HG02852 (cell line): Measurements from ENCODE around the gene TMEM190.

Experiments
- ATAC-seq: cut with Tn5 transposase; IDR thresholded peaks from one replicate; pipeline ENCODE4 v1.9.1; 2021; ENCODE audit warnings: mild to moderate bottlenecking, moderate library complexity; ENCODE audit not compliant: unreplicated experiment

Gene TMEM190

DNA sequence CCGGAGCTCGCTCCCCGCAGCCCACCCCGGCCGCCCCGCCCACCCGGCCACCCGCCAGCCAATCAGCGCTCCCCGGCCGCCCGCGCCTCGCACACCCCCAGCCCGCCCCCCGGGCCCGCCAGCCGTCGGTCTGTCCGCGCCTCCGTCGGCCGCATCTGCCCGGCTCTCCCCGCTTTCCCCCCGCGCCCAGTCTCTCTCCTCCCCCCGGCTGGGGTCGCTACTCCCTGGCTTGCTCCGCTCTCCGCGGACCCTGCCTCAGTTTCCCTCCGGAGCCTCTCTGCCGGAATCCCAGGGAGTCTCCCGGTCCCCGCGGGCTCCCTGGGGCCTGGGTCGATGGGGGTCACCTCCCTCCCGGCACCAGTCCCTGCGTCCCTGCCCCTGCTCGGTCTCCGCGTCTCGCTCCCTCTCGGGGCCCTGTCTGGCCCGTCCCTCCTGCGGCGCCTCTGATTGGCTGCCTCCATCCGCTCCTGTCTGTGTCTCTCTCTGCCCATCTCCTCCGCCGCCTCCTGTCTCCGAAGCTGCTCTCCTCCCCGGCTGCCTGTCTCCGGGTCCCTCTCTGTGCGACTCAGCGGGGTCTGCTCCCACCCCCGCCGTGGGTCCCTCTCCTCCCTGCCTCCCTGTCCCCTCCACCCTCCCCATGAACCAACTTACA, 6.8 kb upstream of the TMEM190 start:
- ATAC-seq: no peak

DNA sequence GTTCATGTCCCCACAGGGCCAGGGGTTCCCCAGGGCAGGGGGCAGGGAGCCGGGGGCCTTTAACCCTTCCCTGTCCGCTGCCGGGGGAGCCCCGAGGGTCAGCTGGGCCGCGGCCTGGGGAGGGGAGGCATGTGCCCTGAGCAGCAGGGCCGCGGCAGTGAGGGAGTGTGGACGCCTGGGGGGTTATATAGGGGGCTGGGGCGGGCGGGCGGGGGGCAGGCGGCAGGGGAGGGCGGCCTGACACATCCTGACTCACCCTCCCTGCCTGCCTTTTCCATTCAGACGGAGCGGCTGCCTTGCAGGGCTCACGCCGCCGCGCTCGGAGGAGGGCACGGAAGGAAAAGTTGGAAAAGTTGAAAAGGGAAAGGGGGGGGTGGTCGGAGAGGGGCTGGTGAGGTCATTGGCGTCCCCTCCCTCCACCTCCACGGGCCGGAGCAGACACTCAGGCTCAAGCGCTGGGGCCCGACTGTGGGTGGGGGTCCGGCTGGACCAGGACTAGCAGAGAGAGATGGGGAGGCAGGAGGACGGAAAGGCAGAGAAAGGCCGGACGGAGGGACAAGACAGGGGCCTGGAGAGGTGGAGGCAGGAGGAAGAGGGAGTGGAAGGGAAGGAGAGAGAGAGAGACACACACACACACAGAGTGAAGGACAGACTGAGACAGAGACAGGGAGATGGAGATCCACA, 6.2 kb upstream of the TMEM190 start, which contains the start of gene IL11:
IL11 (minus strand) TSS at position 159 of the 684 bp plus-strand sequence; CDS start at position 6, 153 bp downstream.
- ATAC-seq: no peak

DNA sequence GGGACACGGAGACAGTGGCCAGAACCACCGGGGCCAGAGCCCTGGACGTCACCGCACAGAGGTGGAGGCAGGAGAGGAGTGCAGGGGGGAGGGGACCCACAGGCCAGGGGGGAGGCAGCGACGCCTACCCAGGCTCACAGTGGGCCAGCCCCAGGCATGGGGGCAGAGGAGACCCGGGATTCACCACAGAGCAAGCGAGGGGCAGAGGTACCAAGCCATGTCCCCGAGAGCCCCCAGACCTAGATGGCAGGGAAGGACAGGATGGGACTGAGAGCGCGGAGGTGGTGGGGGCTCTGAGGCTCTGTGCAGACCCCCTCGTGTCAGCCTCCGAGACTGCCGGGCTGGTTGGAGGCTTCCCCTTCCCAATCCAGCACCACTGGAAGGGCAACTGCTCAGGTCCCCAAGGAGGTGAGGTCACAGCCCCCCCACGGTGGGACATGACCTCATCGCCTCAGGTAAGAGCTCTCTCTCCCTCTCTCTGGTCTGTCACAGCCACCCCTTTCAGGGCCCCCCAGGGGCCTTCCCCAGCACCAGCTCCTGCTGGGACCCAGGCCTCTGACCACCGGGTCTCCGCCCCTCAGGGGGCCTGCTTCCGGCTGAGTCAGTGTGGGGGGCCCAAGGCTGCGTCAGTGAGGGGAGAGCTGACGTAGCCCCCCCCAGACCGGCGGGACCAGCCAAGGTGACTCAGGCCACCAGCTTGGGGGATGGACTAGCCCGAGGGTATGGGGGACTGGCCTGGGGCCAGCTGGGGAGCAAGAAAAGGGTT, 4.1 kb upstream of the TMEM190 start:
- ATAC-seq: no peak

DNA sequence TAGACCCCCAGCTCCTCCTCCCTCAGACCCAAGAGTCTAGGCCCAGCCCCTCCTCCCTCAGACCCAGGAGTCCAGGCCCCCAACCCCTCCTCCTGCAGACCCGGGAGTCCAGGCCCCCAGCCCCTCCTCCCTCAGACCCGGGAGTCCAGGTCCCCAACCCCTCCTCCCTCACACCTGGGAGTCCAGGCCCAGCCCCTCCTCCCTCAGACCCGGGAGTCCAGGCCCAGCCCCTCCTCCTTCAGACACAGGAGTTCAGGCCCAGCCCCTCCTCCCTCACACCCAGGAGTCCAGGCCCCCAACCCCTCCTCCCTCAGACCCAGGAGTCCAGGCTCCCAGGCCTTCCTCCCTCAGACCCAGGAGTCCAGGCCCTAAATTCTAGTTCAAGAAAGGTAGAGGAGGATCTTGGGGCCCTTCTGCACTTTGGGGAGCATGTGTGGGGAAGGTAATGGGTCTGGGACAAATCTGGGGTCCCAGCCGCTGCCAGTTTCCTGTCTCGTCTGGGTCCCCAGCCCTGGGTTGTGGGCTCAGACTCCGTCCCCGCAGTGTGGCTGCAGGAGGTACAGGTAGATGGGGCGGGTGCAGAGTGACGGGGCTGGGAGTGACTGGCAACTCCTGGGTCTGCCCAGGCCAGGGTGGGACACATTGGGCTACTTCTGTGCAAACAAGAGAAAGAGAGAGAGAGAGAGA, 3.2 kb upstream of the TMEM190 start:
- ATAC-seq: no peak

DNA sequence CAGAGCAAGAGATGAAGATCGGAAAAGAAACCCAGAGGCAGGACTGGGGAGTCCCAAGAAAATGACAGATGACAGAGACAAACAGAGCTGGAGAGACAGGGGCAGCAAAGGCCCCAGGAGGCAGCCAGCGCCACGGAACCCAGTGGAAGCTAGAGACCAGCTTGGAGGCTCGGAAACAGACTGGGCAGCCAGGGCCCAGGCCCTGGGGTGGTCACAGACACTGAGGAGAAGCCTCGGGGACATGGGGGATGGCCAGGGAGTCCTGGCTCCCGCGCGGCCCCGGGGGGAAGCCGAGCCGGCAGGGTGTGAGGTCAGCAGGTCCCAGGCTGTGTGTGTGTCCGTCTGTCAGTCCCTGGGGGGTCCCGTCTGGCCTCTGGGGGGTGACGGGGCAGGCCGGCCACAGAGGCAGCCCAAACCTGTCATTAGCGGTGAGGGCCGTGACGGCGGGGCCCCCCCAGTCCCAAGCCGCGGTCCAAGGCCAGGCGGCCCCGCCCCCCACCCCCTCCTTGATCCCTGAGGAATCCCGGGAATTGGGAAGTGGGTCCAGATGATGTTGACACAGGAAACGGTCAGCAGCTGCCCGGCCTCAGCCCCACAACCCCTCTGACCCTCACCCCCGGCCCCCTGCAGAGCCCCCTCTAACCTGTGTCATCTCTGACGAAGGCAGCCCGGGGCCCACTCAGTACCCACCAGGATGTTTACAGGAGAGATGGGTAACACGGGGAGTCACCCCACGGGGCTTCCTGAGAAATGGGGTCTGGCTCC, 2.5 kb upstream of the TMEM190 start:
- no peak for ATAC-seq

DNA sequence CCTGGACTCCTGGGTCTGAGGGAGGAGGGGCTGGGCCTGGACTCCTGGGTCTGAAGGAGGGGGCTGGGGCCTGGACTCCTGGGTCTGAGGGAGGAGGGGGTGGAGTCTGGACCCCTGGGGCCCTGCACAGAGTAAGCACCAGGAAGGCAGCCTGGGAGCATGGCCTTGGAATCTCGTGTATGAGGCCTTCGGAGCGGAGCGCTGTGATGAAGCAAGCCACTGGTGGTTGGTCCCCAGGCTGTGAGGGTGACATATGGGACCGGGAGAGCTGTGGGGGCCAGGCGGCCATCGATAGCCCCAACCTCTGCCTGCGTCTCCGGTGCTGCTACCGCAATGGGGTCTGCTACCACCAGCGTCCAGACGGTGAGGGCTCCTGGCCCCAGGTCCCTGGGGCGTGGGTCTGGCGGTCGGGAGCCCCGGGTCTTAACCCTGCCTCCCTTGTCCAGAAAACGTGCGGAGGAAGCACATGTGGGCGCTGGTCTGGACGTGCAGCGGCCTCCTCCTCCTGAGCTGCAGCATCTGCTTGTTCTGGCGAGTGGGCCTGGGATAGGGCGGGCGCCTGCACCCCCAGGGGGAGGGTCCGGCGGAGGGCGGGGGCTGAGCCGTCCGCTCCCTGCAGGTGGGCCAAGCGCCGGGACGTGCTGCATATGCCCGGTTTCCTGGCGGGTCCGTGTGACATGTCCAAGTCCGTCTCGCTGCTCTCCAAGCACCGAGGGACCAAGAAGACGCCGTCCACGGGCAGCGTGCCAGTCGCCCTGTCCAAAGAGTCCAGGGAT, 918 bp downstream of the TMEM190 start:
- ATAC-seq: no peak

DNA sequence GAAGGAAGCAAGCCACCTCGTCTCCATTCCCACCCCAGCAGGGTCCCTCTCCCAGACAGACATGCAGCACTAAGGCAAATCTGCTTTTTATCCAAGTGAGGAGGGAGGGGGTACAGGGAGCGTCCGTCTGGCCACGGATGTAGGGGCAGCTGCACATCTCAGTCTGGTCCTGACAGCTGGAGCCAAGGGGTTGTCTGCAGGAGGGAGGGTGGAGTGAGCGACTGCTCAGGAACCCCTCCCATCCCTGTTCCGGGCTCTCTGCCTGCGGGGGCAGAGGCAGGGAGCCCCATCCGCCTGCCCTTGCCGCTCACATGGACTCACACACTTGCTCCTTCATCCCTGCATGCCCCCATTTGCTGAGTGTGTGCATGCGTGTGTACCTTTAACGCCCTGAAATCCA, 2.5 kb downstream of the TMEM190 start:
- ATAC-seq: no peak

DNA sequence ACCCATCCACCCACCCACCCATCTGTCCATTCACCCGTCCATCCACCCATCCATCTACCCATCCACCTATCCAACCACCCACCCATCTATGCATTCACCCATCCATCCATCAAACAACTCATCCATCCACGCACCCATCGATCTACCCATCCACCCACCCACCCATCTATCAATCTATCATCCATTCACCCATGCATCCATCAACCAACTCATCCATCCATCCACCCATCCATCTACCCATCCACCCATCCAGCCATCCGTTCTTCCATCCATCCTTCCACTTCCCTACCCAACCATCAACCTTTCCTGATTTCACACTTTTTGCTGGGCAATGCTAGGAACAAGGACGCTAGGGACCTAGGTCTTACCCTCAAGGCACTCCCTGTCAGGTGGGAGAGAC, 5.4 kb downstream of the TMEM190 start:
- no peak for ATAC-seq

DNA sequence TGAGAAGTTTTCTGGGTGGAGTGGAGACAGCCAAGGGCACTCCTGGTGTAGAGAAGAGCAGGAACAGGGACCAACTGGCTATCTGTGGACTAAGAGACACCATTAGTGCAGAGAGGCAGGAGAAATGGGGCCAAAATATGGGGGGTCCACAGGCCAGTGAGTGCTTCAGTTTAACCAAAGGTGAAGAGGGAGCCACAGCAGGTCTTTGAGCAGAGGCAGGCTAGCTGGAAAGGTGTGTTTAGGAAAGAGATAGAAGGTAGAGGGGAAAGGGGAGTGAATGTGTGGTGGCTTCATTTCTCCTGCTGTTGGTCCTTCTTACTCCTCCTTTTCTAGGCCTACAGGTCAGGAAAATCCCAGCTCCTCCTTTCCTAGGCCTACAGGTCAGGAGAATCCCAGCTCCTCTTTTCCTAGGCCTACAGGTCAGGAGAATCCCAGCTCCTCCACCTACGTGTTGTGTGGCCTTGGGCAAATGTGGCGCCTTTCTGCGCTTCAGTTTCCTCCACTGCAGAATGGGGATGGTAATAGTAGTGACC, 6.0 kb downstream of the TMEM190 start:
- no peak for ATAC-seq

DNA sequence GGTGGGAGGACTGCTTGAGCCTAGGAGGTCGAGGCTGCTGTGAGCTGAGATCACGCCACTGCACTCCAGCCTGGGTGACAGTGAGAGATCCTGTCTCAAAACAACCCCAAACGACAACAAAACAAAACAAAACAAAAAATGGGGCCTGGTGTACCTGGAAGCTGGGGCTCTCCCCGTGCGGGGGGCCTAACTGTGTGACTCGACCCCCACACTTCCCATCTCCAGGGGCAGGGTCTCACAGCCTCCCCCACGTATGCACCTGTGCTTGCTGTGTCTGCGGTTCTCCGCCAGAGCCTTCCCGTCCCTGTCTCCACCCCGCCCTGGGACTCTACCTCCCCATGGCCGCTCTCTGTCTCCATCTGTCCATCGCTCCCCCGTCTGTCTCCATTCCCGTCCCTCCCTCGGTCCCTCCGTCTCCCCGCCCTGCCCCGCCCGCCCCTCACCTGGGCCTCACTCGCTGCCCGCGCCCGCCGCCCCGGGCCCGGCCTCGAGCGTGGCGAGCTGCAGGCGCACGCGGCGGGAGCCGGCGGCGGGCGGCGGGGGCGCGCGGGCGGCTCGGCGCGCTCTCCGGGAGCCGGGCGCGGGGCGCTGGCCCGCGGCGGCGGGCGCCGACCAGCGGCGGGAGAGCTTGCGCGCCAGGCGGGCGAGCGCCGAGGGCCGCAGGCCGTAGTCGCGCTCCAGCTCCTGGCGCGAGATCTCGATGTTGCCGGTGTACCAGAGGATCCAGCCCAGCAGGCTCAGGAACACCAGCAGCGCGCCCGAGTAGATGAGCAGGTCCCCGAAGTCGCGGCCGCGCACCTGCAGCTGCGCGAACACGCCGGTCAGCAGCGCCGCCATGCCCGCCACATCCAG, 6.9 kb downstream of the TMEM190 start:
- ATAC-seq: no peak

DNA sequence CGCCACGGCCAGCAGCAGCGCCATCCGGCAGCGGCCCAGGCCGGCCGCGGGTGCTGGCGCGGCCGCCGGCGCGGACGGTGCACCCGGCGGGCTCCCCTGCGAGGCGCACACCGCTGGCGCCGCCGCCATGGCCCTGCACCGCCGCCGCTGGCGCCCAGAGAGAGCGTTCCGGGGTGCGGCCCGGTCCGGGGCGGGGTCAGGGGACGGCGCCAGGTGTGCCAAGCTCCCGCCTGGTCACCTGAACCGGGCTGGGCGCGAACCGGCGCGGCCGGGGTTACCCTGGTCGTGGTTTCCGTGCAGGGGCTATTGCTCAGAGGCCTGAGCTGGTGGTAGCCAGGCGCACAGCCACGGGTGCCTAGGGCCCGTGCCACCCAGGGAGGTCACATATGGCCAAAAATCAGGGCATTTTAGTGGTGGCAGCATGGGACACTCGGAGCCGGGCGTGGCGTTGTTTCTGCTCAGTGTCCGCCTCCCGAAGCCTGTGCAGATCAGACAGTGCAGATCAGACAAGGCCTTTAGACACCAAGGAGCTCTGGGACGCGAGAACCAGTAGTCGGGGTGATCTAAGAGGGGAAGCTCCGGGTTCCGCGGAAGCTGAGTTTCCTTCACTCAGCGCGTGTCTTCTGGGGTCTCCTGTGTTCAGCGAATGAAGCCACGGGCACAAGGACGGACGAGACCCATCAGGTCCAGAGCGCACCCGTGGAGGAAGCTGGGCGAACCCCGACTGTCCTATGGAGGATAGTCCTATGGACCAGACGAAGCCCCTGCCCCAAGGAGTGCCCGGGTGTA, 7.7 kb downstream of the TMEM190 start, which contains the start of gene TMEM238:
TMEM238 (minus strand) TSS at position 162 of the 789 bp plus-strand sequence; CDS start at position 129, 33 bp downstream.
- no peak for ATAC-seq

DNA sequence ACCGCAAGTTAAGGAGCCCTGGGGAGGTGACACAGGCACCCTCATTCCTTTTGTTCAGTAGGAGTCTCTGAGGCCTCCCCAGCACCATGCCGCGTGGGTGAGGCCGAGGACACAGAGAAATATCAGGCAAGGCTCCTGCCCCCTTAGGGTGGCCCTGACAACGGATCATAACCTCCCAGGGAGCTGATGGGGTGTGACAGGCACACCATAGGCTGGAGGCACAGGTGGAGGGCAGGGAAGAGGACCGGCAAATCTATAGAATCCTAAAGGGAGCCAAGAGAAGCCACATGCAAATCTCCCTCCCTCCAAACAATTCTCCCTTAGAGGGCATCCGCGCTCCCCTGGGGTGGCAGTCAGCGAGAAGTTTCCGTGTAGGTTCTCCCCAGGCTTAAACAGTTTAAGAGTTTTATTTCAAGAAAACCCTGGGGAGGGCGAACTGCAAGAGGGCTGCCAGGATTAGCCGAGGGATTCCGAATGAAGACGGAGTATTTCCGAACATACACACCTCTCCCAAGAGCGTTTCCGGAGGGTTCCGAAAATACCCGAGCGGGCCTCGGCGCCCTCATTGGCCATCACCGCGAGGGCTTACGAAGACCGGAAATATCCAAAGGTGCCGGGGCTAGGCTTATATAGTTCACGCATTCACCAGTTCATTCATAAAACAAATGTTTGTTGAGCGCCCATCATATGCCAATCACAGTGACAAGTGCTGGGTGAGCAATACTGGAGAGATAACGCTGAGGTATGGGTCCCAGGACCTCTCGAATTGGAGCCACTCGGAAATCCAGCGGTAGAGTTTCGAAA, 8.5 kb downstream of the TMEM190 start:
- peak; percentile 58 for ATAC-seq

DNA sequence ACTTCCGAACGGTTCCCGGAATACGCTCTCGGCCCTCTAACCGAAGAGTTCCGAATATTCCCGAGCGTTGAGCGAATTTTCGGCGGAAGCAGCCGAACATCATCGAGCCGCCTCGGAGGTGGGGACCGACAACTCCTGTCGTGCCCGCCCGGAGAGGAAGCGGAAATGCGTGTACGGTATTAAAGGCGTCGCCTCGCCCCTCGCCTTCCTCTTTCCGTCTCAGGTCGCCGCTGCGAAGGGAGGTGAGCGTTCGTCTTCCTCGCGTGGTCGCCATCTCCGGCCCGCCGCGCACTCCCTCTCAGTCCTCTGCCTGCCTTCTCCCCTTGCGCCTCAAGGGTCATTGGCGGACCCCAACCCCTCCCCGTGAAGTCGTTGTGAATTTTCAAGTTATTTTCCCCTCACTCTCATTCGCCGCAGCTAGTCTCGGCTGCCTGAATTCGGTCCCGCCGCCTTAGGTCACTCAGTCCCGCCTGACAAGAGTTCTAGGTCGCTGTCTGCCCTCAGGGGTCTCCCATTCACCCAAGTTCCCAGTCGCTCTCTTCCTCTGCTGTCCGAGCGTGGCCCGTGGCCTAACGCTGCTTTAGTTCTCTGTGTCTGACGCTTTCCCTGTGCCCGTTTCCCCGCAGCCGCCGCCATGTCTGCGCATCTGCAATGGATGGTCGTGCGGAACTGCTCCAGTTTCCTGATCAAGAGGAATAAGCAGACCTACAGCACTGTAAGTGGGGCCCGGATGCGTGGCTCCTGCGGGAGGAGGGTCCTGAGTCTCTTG, 9.3 kb downstream of the TMEM190 start, which contains the start of gene RPL28:
RPL28 (plus strand) TSS at position 209 of the 769 bp plus-strand sequence; CDS start at position 635, 426 bp downstream.
- ATAC-seq: peak; percentile 67

DNA sequence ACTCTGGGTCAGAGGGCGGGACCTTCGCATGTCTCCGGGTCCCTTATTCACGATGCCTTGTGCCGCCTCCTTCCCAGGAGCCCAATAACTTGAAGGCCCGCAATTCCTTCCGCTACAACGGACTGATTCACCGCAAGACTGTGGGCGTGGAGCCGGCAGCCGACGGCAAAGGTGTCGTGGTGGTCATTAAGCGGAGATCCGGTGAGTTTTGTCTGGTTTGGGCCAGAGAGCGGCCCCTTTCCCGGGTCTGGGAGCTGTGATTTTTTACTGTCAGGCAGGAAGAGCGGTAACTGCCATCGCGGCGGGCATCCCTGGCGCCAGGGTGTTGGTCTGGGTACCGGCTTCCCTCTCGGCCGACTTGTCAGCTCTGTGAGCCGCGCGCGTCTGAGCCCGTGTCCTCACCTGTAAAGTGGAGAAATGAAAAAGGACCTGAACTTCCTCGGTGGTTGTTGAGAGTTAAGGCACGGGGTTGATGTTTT, 9.9 kb downstream of the TMEM190 start:
- ATAC-seq: no peak

DNA sequence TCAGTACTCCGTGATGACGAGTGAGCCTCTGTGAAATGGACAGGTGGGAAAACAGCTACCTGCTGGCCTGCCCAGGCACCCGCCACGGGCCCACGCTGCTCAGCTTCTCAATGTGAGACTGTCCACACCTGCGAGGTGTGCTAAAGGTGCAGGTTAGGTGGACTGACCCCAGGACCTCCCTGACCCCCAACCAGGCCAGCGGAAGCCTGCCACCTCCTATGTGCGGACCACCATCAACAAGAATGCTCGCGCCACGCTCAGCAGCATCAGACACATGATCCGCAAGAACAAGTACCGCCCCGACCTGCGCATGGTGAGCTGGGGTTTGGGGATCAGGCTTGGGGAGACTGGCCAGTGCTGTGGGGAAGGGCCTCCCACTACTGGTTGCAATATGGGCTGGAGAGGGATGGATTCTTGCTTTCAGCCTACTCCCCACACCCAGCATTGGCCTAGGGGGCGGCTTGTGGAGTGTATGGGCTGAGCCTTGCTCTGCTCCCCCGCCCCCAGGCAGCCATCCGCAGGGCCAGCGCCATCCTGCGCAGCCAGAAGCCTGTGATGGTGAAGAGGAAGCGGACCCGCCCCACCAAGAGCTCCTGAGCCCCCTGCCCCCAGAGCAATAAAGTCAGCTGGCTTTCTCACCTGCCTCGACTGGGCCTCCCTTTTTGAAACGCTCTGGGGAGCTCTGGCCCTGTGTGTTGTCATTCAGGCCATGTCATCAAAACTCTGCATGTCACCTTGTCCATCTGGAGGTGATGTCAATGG, 11.3 kb downstream of the TMEM190 start:
- no peak for ATAC-seq
